AG09319 (cell line): ENCODE data around the gene CETN2.

ENCODE experiments used
- DNase-seq: peaks from one replicate; pipeline ENCODE4 v3.0.0-alpha.2; 2010; ENCODE audit warnings: low read depth; ENCODE audit errors: extremely low read depth
- CTCF ChIP-seq: IDR thresholded peaks from 2 replicates; pipeline ENCODE4 v1.5.1; 2011; ENCODE audit warnings: low read depth, mild to moderate bottlenecking, inconsistent platforms, low read length, moderate library complexity

CETN2 gene

GRCh38 chrX:152831391-152831790 lies 834 bp upstream of the CETN2 start:
- TF ChIP-seq CTCF, result no peak

GRCh38 chrX:152824841-152825374 lies 5.6 kb downstream of the CETN2 start:
- no peak for DNase-seq
- TF ChIP-seq CTCF, result no peak

More at GRCh38 chrX:152831391-152831790, 834 bp upstream of the CETN2 start:
- DNase-seq, result no peak

- no peak for TF ChIP-seq CTCF
- no peak for DNase-seq
Observed at GRCh38 chrX:152823657-152824056, 6.9 kb downstream of the CETN2 start.

- DNase-seq, result no peak
- TF ChIP-seq CTCF, result no peak
Observed at GRCh38 chrX:152822383-152823086, 8.0 kb downstream of the CETN2 start.

- no peak for DNase-seq
Observed at GRCh38 chrX:152821145-152821765, 9.3 kb downstream of the CETN2 start.

DNA sequence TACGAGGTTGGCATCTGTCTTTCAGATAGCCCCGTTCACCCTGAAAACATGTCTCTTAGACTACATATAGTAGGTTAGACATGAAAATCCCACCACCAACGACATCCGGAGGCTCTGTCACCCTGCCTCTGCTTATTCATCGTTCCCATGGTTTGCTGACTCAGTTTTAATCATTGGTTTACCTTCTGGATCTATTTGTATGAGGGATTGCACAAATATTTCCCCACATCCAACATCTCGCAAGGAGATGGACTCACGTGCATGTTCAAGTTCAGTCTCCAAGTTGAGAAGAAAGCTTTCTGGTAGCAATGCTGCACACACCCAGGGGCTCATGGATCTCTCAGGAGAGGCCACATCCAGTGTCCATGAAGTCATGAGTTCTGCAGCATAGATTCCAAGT lies 10.8 kb downstream of the CETN2 start:
- DNase-seq, result no peak
- TF ChIP-seq CTCF, result no peak

More at GRCh38 chrX:152821145-152821765, 9.3 kb downstream of the CETN2 start:
- peak; percentile 53 for TF ChIP-seq CTCF

GRCh38 chrX:152819266-152819665 lies 11.3 kb downstream of the CETN2 start:
- no peak for DNase-seq
- no peak for TF ChIP-seq CTCF
